Fibroblast of skin of abdomen (primary cell): ENCODE data around the gene PIAS2.
"Not testable (repeated sequence)": the region's sequence is repeated elsewhere in the genome, so short reads cannot be mapped to it uniquely, and the experiment has no call there.

Experiments used
- DNase-seq: peaks from one replicate; pipeline ENCODE4 v3.0.0-alpha.2; 2013

The PIAS2 gene

DNA sequence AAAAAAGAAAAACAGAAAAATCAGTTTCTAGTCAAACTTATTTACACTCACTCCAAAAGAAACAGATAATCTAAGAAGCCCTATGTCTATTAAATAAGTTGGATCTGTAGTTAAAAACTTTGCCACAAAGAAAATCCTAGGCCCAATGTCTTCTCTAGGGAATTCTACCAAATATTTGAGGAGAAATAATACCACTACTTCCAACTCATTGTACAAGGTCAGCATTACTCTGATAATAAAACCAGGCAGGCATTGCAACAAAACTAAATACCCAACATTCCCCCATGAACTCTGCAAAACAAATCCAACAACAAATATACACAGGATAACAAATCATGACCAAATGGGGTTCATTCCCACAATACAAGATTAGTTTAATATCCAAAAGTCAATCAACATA, 86.7 kb downstream of the PIAS2 start:
- DNase-seq, result no peak

- DNase-seq, result no peak
Measured at GRCh38 chr18:46829947-46830346, 87.4 kb downstream of the PIAS2 start.

- no peak for DNase-seq
Measured at GRCh38 chr18:46829531-46829930, 87.8 kb downstream of the PIAS2 start.

DNA sequence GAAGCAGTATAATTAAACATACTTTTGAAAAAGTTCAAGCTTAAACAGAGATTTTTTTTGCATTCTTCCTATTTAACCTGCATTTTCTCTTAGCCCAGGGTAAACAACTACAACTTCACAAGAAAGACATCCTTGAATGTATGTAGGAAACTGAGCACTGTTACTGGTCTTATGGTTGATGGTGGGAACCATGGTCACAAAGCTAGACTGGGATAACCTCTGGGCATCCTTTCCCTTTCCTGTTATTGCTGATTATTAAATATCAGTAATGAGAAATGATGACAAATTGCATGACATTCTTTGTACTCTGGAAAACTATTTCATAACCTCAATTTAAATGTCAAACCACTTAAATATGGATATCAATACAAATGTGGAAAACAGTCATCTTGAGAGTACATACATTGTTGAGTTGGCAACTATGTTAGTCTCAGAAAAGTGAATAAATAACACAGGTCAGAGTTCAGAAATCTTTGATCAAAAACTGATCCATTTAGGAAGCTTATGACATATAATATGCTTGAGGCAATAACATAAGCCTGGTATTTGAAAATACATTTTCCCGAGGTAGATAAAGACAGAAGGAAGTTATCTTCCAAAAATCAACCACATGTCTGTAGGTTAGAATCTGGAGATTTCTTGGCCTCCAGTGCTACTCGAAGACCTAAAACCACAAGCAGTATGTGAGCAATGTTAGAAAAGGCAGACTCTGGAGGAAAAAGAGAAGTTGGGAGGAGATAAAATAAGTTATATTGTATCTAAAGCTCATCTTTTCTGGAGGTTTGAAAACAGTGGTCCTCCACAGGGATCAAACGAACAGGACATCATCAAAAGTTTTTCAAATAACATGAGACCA, 95.2 kb downstream of the PIAS2 start:
- peak; percentile 1 for DNase-seq

- no peak for DNase-seq
Measured at GRCh38 chr18:46820863-46821262, 96.4 kb downstream of the PIAS2 start.

GRCh38 chr18:46815661-46816060, 101.6 kb downstream of the PIAS2 start:
- DNase-seq, result no peak

GRCh38 chr18:46814399-46814798, 102.9 kb downstream of the PIAS2 start:
- DNase-seq, result no peak

GRCh38 chr18:46812311-46812710, 105.0 kb downstream of the PIAS2 start:
- no peak for DNase-seq

- no peak for DNase-seq
Measured at GRCh38 chr18:46810481-46811000, 106.8 kb downstream of the PIAS2 start.

DNA sequence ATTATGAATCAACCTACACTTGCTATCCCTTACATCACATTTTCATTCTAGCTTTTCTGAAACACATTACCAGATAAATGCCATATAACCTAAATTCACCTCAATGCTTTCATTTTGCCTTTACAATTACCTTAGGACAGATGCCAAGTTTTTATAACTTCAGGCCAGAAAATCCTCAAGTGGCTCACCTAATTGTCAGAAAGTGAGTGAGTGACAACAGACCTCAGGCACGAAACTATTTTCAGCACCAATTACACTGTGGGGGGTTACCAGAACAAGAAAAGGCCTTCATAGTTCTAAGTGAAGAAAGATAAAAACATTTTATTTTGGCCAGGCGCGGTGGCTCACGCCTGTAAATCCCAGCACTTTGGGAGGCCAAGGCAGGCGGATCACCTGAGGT, 108.2 kb downstream of the PIAS2 start:
- peak; percentile 2 for DNase-seq

- DNase-seq, result not testable (repeated sequence)
Measured at GRCh38 chr18:46795945-46796344, 121.4 kb downstream of the PIAS2 start.

DNA sequence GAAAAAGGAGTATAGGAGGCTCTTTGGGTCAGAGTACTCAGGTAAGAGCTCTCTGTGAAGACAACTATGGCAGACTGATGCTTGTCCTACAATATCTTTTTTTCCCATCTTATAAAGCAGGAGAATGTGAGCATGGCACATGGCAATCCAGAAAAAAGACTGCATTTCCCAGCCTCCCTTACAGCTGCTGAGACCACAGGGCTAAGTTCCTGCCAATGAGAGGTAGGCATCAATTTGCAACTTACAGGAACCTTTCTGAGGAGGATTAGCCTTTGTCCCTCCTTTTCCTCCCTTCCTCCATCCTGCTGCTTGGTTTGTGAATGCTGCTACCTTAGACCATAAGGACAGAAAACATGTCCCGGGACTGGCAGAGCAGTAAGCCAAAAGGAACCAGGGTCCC, 122.7 kb downstream of the PIAS2 start:
- no peak for DNase-seq

GRCh38 chr18:46793565-46793964, 123.7 kb downstream of the PIAS2 start:
- DNase-seq, result no peak

GRCh38 chr18:46789088-46789487, 128.2 kb downstream of the PIAS2 start:
- no peak for DNase-seq

DNA sequence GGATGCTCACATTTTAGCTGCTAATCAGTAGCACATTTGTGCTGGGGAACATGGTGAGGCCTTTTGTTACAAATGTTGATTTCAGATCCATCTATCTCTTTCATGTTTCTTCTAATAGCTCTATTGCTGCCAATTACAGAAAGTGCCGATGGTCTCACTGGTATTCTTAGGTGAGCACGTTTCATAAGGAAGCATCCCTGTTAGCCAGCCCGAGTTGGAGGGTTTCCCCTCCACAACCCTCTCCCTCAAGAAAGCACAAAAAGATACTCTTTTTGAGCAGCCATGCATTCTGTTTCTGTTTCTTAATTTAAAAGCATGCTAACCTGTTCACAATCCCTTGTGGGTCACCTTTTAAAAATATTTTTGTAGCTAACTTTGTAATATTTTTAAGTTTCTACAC, 129.6 kb downstream of the PIAS2 start:
- no peak for DNase-seq

- DNase-seq, result no peak
Measured at GRCh38 chr18:46772357-46772756, 144.9 kb downstream of the PIAS2 start.

DNA sequence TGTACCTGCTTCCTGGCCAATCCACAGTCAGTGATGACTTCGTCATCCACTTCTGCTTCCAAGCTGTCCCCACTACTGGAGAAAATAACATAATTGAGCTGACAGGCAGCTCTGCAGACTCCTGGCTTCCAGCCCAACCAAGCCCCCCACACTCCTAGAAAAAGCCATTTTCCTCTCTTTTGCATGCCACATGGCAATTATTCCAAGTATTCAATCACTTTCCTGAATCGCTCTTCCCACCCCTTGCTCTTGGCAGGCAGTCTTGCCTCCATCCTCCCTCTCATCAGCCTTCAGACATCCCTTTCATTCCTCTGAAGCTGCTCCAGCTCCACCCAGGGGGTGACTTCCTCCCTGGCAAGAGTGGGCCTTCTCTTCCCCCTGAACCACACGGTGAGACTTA, 146.2 kb downstream of the PIAS2 start:
- DNase-seq, result peak; percentile 18

DNA sequence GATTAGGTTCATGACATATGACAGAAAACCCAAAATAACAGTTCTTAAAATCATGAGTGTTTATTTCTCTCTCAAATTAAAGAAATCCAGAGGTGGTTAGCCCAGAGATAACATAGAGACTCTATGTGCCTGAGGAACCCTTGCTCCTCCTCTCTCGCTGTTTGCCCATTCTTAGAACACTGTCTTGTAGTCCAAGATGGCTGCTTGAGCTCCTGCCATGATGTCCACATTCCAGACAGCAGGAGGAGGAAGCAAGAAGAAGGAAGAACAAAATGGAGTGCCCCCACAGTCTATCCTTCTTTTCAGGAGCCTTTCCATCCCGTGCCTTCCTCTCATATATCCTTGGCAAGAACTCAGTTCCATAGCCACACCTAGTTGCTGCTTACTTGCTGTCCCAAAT, 146.6 kb downstream of the PIAS2 start:
- no peak for DNase-seq

GRCh38 chr18:46768166-46768921, 149.0 kb downstream of the PIAS2 start:
- DNase-seq, result no peak

- DNase-seq, result no peak
Measured at GRCh38 chr18:46767217-46767616, 150.1 kb downstream of the PIAS2 start.

- no peak for DNase-seq
Measured at GRCh38 chr18:46764586-46764985, 152.7 kb downstream of the PIAS2 start.

- DNase-seq, result no peak
Measured at GRCh38 chr18:46761059-46761769, 156.1 kb downstream of the PIAS2 start.

DNA sequence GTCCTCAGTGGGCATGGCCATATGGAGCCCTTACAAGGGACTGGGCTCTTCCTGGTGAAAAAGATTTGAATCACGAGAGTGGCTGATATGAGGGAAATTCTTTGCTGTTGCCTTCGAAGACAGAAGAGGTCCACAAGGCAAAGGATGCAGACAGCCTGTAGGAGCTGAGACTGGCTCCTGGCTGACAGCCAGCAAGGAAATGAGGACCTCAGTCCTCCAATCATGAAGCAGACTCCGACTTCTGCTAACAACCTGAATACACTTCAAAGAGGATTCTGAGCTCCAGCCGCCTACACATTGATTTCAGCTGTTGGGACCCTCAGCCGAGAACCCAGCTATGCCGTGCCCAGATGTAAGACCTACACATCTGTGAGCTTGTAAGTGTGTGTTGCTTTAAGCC, 157.4 kb downstream of the PIAS2 start:
- no peak for DNase-seq
